ENCODE measurements around the gene USH1C. TPM values are rescaled to one million over a fixed set of nuclear protein-coding genes. Genes with fewer than 3 reads are reported as not detected.

Gene USH1C
- total and polyA plus RNA-seq, 9 of the 15 experiments (the other 6 are each of a cell fraction or from before 2014, with no cell fraction given), result 0.04 TPM; not detected in 8

DNA sequence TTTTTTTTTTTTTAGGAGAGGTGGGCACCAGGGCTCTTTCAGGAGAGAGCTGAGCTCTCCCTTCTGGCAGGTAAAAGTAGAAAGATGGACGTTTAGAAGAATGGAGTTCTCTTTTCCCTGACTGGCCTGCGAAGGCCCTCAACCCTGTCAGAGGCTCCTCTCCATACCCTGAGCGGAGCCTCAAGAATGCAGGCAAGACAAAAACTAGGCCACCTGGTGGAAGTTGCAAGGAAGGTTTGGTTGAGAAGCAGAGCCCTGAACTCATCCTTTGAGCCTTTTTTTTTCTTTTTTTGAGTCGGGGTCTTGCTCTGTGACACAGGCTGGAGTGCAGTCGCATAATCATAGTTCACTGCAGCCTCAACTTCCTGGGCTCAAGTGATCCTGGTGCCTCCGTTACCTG, 4.2 kb upstream of the USH1C start:
- ChIA-PET CTCF (ENCODE audit: low intra/inter-chr PET ratio) (no interaction called here), POLR2A (interaction anchor here (0.6 kb wide), 2 partner anchors 37 to 66 kb away, joined by 3 to 5 read pairs; no protein-coding TSS in a partner anchor)
- H3K36me3 ChIP-seq (ENCODE audit: control insufficient read depth, insufficient read depth, low read length), result no peaks in the 10 kb centered on the region
- TF ChIP-seq, protein P1, sequence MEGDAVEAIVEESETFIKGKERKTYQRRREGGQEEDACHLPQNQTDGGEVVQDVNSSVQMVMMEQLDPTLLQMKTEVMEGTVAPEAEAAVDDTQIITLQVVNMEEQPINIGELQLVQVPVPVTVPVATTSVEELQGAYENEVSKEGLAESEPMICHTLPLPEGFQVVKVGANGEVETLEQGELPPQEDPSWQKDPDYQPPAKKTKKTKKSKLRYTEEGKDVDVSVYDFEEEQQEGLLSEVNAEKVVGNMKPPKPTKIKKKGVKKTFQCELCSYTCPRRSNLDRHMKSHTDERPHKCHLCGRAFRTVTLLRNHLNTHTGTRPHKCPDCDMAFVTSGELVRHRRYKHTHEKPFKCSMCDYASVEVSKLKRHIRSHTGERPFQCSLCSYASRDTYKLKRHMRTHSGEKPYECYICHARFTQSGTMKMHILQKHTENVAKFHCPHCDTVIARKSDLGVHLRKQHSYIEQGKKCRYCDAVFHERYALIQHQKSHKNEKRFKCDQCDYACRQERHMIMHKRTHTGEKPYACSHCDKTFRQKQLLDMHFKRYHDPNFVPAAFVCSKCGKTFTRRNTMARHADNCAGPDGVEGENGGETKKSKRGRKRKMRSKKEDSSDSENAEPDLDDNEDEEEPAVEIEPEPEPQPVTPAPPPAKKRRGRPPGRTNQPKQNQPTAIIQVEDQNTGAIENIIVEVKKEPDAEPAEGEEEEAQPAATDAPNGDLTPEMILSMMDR (IDR thresholded peaks at IDR 0.05 in 2 of 3, conservative IDR thresholded peaks at IDR 0.05 in 1 of 3; ENCODE audit: insufficient read depth in 2 of 3, low read depth in 1 of 3, low read length in 3 of 3), result peak in 2 of 3 experiments; percentile 29 to 53; a peak in 4 of 6 replicates
- TF ChIP-seq RAD21 (CRISPR knock-in tag; conservative IDR thresholded peaks at IDR 0.05 in 1 of 2, IDR thresholded peaks at IDR 0.05 in 1 of 2) (peak in 1 of 2 experiments; percentile 13; a peak in 1 of 4 replicates), NCOA6 (IDR thresholded peaks at IDR 0.05) (no peak)
- no peak overlapping the region for H3K9ac ChIP-seq (ENCODE audit: insufficient read depth in 1 of 2, low read depth in 2 of 2, low read length in 2 of 2)
- H3K4me3 ChIP-seq, result no peak overlapping the region
- FAIRE-seq (no peak), ATAC-seq (peak; percentile 41; the same call in 1 of the 3 replicates), DNase-seq (ENCODE audit: extremely low read depth in 1 of 4, low spot score in 3 of 4) (peak; percentile 32 to 38 (median 34))
- no peak overlapping the region for H3K27ac ChIP-seq (ENCODE audit: extremely low read depth, low read depth, low read length)
- no peak overlapping the region for H3K4me2 ChIP-seq (ENCODE audit: insufficient read depth, low read length)
- H2AFZ ChIP-seq (ENCODE audit: low read depth, low read length), result no peak overlapping the region
- intact Hi-C loops (cut with micrococcal nuclease), result no loop called here
- H4K20me1 ChIP-seq (replicated peaks; ENCODE audit: control insufficient read depth, insufficient read depth, low read length), result no peaks in the 10 kb centered on the region
- BruUV-seq (replicated peaks), result no TSS peak
- in situ Hi-C loops (cut with MboI), result no loop called here
- H3K27me3 ChIP-seq (ENCODE audit: control insufficient read depth in 2 of 2, insufficient read depth in 2 of 2, low read length in 2 of 2), result peaks cover 4 to 38% of the 10 kb centered on the region in 2 experiments; a peak in 3 of 5 replicates
- H3K9me1 ChIP-seq (ENCODE audit: control insufficient read depth, insufficient read depth, low read length), result no peaks in the 10 kb centered on the region
- H3K9me3 ChIP-seq (replicated peaks; ENCODE audit: control insufficient read depth, insufficient read depth, low read depth, low read length), result no peaks in the 10 kb centered on the region
- 11% methylated on average over 6 of the region's 6 CpGs for WGBS (ENCODE audit: insufficient coverage, low coverage, missing lambda C conversion rate)
- no peaks in the 10 kb centered on the region for H3K79me2 ChIP-seq (ENCODE audit: control insufficient read depth, insufficient read depth, low read length)
- peaks cover 0 to 20% of the 10 kb centered on the region in 2 experiments; a peak in 3 of 5 replicates for H3K4me1 ChIP-seq (replicated peaks in 1 of 2; ENCODE audit: control insufficient read depth in 2 of 2, insufficient read depth in 2 of 2, low read length in 2 of 2)
